ENCODE results near the gene PDLIM7.

The PDLIM7 gene

GRCh38 chr5:177444106-177445051 is 53.0 kb downstream of the PDLIM7 start:
- no peak for DNase-seq

GRCh38 chr5:177443144-177443983 is 54.0 kb downstream of the PDLIM7 start:
- no peak for DNase-seq

GRCh38 chr5:177442066-177442826 is 55.2 kb downstream of the PDLIM7 start:
- no peak for DNase-seq

- no peak for DNase-seq
Measured at GRCh38 chr5:177440990-177441780, 56.2 kb downstream of the PDLIM7 start.

GRCh38 chr5:177440211-177440989 is 57.0 kb downstream of the PDLIM7 start:
- DNase-seq: no peak

- no peak for DNase-seq
Measured at GRCh38 chr5:177439518-177440053, 57.8 kb downstream of the PDLIM7 start.

GRCh38 chr5:177438468-177438867 is 58.9 kb downstream of the PDLIM7 start:
- DNase-seq: no peak

GRCh38 chr5:177437623-177438022 is 59.8 kb downstream of the PDLIM7 start:
- DNase-seq: no peak

- no peak for DNase-seq
Measured at GRCh38 chr5:177435847-177436536, 61.4 kb downstream of the PDLIM7 start.

GRCh38 chr5:177434942-177435738 is 62.3 kb downstream of the PDLIM7 start:
- no peak for DNase-seq

GRCh38 chr5:177434437-177434836 is 63.0 kb downstream of the PDLIM7 start:
- no peak for DNase-seq

- no peak for DNase-seq
Measured at GRCh38 chr5:177433658-177434217, 63.7 kb downstream of the PDLIM7 start.
